Sigmoid colon (tissue), 4 donors: ENCODE measurements around the gene ZNF653.

Experiments
- CTCF ChIP-seq, 4 experiments: fragments of 450-650 bp in 3 of 4; fragments of 200-600 bp in 1 of 4; IDR thresholded peaks; one replicate each; pipeline ENCODE4 v1.5.1; 2016 to 2019; ENCODE audit warnings: antibody characterized with exemption in 4 of 4, mild to moderate bottlenecking in 3 of 4, moderate library complexity in 2 of 4
- EP300 ChIP-seq, 4 donors: sonication (generic); formaldehyde crosslinking; IDR thresholded peaks; one replicate each; pipeline ENCODE4 v1.6.1; 2017; ENCODE audit warnings: antibody characterized with exemption in 4 of 4
- POLR2A ChIP-seq, 2 donors: fragments of 450-650 bp; IDR thresholded peaks; one replicate each; pipeline ENCODE4 v1.6.1; 2016; ENCODE audit warnings: antibody characterized with exemption in 2 of 2, mild to moderate bottlenecking in 2 of 2, moderate library complexity in 2 of 2
- POLR2AphosphoS5 ChIP-seq, 4 donors: sonication (generic); formaldehyde crosslinking; IDR thresholded peaks; one replicate each; pipeline ENCODE4 v1.6.1; 2017; ENCODE audit warnings: antibody characterized with exemption in 4 of 4

GRCh38 chr19:11554160-11554559, 48.5 kb upstream of the ZNF653 start:
- TF ChIP-seq CTCF (IDR thresholded peaks at IDR 0.05): no peak
- TF ChIP-seq POLR2A (IDR thresholded peaks at IDR 0.05): no peak
- no peak for TF ChIP-seq EP300 (IDR thresholded peaks at IDR 0.05)
- no peak for TF ChIP-seq POLR2AphosphoS5 (IDR thresholded peaks at IDR 0.05)
